ENCODE measurements around the gene CCDC87.
"Not testable (repeated sequence)": the region's sequence is repeated elsewhere in the genome, so short reads cannot be mapped to it uniquely, and the experiment has no call there.

The CCDC87 gene

GRCh38 chr11:66550887-66551286, 42.0 kb downstream of the CCDC87 start:
- DNase-seq: no peak

DNA sequence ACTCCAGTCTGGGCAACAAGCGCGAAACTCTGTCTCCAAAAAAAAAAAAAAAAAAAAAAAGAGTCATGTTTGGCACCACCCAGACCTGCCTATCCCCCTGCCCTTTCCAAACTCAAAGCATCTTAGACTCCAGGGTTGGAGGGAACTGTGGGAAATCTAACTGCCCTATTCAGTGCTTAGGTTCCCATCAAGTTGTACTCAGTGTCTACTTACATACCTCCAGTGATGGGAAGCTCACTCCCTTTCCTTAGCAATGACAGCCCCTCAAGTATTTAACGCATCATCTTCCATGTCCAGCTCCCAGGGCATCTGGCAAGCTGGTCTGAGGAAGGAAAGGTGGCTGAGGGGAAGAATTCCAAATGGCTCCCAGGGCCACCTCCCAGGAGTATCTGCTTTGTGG, 43.2 kb downstream of the CCDC87 start:
- no peak for DNase-seq

GRCh38 chr11:66548774-66549630, 43.9 kb downstream of the CCDC87 start:
- no peak for DNase-seq

DNA sequence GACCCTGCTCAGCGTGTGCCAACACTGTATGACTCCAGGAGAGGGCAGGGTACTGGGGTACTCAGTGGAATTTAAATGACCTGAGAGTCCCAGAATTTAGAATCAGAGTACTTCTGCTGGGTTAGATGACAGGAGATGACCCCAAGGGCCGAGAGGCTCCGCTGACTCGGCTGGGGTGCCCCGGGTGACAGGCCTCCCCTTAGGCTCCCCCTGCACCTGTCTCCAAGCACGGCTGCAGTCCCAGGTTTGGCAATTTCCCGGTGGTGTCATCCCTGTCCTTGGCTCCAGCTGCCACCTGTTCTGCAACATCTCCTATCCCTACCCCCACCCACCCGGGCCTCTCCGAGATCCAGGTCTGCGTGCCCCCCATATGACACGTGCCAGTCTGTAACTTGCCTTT, 44.8 kb downstream of the CCDC87 start:
- DNase-seq: no peak

DNA sequence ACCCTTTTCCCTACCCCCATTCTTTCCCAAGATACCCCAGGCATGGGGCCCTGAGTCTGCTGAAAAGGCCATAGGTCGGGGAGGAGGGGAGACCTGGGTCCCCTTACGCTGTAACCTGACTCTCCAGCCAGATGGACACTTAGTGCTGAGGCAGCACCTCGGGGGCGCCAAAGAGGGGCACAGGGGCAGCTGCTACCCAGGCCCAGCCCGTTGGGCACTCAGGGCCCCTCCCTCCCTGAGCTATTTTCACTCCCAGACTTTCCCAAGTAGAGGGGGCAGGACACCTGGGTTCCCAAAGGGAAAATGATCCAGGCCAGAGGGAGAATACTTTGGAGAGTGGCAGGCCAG, 45.2 kb downstream of the CCDC87 start:
- peak; percentile 26 for DNase-seq

- peak; percentile 25 for DNase-seq
Observed at GRCh38 chr11:66546966-66547661, 45.7 kb downstream of the CCDC87 start.

GRCh38 chr11:66546368-66546965, 46.4 kb downstream of the CCDC87 start, which contains the start of gene ACTN3:
Gene ACTN3 (plus strand): TSS chr11:66546903. CDS start chr11:66546938, 35 bp downstream.
- no peak for DNase-seq

DNA sequence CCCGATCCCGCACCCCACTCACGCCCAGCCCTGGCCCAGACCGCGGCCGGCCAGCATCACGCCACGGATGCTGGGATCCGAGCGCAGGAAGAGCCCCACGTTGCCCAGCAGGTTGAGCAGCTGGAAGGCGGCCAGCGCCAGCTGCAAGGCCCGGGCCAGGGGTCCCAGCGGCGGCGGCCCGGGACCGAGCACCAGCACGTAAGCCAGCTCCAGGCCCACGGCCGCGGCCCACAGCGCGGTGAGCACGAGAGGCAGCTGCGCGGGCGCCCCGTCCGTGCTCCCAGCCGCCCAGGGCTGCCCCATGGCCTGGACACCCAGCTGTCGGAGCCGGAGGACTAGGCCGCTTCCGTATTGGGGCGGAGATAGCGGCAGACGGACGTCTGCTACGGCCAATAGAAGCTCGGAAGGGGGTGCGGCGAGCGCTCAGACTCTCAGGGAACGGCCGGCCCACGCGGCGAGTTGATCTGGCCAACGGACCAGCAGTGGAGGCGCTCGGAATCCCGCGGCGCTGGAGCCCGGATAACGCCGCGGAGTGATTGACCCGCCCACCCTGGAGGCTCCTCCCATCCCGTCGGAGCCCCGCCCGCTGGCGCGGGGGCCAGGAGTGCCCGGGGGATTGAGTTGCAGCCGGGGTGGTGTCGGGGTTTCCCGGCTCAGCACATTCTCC, 47.0 kb downstream of the CCDC87 start, which contains the start of gene ZDHHC24:
ZDHHC24 (minus strand) TSS at position 348 of the 667 bp plus-strand sequence; CDS start at position 303, 45 bp downstream.
- peak; percentile 96 for DNase-seq

DNA sequence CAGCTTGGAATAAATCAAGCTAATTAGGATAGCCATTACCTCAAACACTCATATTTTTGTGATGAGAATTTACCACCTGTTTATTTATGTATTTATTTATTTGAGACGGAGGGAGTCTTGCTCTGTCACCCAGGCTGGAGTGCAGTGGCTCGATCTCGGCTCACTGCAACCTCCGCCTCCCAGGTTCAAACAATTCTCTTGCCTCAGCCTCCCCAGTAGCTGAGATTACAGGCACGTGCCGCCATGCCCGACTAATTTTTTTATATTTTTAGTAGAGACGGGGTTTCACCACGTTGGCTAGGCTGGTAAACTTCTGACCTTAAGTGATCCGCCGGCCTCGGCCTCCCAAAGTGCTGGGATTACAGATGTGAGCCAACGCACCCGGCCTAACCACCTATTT, 47.9 kb downstream of the CCDC87 start:
- DNase-seq: not testable (repeated sequence)

- peak; percentile 68 for DNase-seq
Observed at GRCh38 chr11:66543263-66544107, 49.4 kb downstream of the CCDC87 start.

- no peak for DNase-seq
Observed at GRCh38 chr11:66542362-66542761, 50.5 kb downstream of the CCDC87 start.

DNA sequence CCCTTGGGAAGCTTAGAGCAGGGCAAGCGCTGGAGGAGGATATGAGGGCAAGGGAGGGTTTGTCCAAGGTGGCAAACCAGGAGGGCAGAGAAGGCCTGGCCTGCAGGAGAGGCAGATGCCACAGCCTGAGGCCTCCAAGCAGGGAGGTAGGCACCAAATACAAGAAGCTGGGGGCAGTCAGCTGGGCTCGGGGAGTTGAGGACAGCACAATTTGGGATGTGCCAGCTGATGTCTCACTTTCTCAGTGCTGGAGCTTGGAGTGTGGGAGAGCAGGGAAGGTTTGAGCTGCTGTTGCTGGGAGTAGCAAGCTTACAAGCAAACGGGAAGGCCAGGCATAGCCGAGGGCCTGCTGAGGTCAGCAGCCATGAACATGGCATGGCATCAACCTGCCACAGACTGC, 51.0 kb downstream of the CCDC87 start:
- DNase-seq: no peak

- DNase-seq: not testable (repeated sequence)
Observed at GRCh38 chr11:66540598-66540997, 52.3 kb downstream of the CCDC87 start.
